ENCODE data around the gene MSANTD2. TPM values are rescaled to one million over a fixed set of nuclear protein-coding genes. Genes with fewer than 3 reads are reported as not detected.
A peak's percentile ranks its signal among the peaks of the same experiment; 100 is the strongest.

MSANTD2 gene
- 10 to 100 TPM in 4 of 5 experiments, 1 to 10 TPM in 1; 9.1 to 29.5 (median 14.4) TPM for total RNA-seq
- 1 to 10 TPM; 3.8 to 6.0 TPM for polyA plus RNA-seq
- total RNA-seq, result 13.9 reads per million, percentile 42 among the genes with 10 or more reads in this experiment

DNA sequence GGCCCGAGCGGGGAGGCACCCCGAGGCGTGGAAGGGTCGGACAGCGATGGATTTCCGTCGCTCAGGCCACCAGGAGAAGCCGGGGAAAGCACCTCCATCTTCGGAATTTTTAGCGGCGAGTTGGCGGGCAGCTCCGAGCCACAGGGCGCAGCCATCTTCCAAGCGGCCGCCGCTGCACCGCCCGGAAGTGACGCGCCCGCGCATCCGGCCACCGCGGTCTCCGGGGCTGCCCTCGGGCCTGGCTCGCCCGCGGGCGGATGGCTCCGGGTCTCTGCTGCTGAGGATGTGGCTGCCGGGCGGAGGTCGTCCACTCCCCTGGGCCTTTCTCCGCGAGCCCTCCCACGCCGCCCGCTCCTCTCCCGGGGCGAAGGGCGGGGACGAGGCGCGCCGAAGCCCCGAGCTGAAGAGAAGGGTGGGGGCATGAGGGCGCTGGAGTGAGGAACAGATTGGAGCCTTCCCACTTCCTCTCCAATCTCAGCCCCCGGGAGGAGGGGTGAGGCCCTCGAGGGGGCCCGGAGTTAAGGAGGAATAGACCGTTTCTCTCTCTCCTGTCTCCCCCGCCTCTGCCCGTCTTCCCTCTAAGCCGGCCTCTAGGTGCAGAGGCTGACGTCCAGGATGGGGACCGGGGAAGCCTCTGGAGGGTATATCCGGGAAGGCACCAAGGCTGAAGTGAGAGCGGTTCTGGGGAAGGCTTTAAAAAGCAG, at the start of gene MSANTD2:
Gene MSANTD2 (minus strand): TSS at position 181 of the 704 bp plus-strand sequence. CDS start 26 bp downstream, at position 155.
- peaks cover 8 to 14% of the 10 kb centered on the region in 2 donors for H3K4me1 ChIP-seq (ENCODE audit: control insufficient read depth in 2 of 2, insufficient read depth in 2 of 2, low read length in 2 of 2)
- Mint-ChIP-seq H3K27me3 (peaks cover 0 to 24% (median 0%) of the 10 kb centered on the region in 5 donors), H3K36me3 (peaks cover 0 to 7% (median 5%) of the 10 kb centered on the region in 5 donors), H3K27ac (peak within 1 kb of the TSS; percentile 88 to 98 (median 94)), H3K4me3 (peak within 1 kb of the TSS; percentile 88 to 97 (median 96)), H3K4me1 (peaks cover 13 to 38% (median 32%) of the 10 kb centered on the region in 7 donors), H3K9me3 (no peaks in the 10 kb centered on the region)
- intact Hi-C loops (cut with micrococcal nuclease), result loop anchor here (1.0 to 2.0 kb wide), 14 partner anchors 37 to 768 kb away; partner anchors contain the start of genes CCDC15 (in 2 of the 2), SIAE (in 2 of the 2), SPA17 (in 2 of the 2) and EI24 (in 1 of the 2)
- H3K27ac ChIP-seq (ENCODE audit: low read depth, low read length), result peak within 1 kb of the TSS; percentile 93
- ChIA-PET POLR2A (interaction anchor here (0.7 to 5.1 kb wide), 11 partner anchors 13 to 178 kb away, joined by 3 to 29 read pairs (median 5); partner anchors contain the start of genes CCDC15, SIAE, SPA17 and TBRG1), CTCF (interaction anchor here (0.9 to 2.1 kb wide), 9 partner anchors 11 to 130 kb away, joined by 3 to 20 read pairs (median 5); no protein-coding TSS in a partner anchor)
- H3K9me3 ChIP-seq (ENCODE audit: control insufficient read depth in 2 of 3, low read length in 3 of 3), result no peaks in the 10 kb centered on the region
- H3K4me3 ChIP-seq (ENCODE audit: low read length), result peak within 1 kb of the TSS; percentile 71
- ATAC-seq, result peak; percentile 92
- DNase-seq, result peak; percentile 65 to 89 (median 73)
- no peaks in the 10 kb centered on the region for H3K27me3 ChIP-seq (ENCODE audit: control insufficient read depth in 2 of 2, insufficient read depth in 2 of 2, low read length in 2 of 2)
- peaks cover 0 to 3% (median 0%) of the 10 kb centered on the region in 3 experiments for H3K36me3 ChIP-seq (ENCODE audit: control insufficient read depth in 2 of 3, insufficient read depth in 3 of 3, low read length in 3 of 3)

DNA sequence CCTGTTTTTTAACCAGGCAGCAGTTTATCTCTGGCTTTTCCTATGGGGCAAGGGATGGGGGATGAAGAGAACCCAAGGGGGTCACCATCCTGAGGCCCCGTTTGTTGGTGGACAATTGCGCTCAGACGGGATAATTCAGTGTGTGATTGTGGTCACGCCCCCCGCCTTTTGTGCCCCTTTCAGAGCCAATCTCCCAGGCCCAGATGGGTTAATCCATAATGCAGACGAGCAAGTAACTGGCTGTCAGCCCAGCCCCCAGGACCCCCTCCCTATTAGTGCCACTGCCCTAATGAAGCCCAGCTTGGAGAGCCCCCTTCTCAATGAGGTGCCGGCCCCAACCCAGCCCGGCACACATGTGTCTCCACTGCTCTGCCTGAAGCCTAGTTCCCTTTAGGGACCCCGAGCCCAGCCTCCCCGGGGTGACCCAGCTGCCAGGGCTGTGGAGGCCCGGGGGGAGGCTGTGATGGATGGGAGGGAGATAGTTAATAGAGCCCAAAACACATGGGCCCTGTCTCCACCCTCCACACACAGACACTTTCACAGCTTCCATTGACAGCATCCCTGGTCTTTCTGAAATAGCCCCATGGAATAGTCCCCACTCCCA, 46.0 kb upstream of the MSANTD2 start:
- Mint-ChIP-seq H3K27ac (no peak overlapping the region), H3K4me3 (no peak overlapping the region), H3K9me3 (peaks cover 0 to 4% (median 0%) of the 10 kb centered on the region in 11 donors), H3K36me3 (no peaks in the 10 kb centered on the region), H3K27me3 (peaks cover 88 to 99% (median 90%) of the 10 kb centered on the region in 5 donors), H3K4me1 (peaks cover 0 to 14% (median 2%) of the 10 kb centered on the region in 7 donors)
- Histone ChIP-seq H3K27me3 (ENCODE audit: control insufficient read depth in 2 of 2, insufficient read depth in 2 of 2, low read length in 2 of 2) (peaks cover 15 to 16% of the 10 kb centered on the region in 2 donors), H3K4me3 (ENCODE audit: low read length) (no peak overlapping the region), H3K4me1 (ENCODE audit: control insufficient read depth in 2 of 2, insufficient read depth in 2 of 2, low read length in 2 of 2) (no peaks in the 10 kb centered on the region), H3K36me3 (ENCODE audit: control insufficient read depth in 2 of 3, insufficient read depth in 3 of 3, low read length in 3 of 3) (no peaks in the 10 kb centered on the region), H3K27ac (ENCODE audit: low read depth, low read length) (no peak overlapping the region), H3K9me3 (ENCODE audit: control insufficient read depth in 2 of 3, low read length in 3 of 3) (no peaks in the 10 kb centered on the region)
- no peak for ATAC-seq
- ChIA-PET POLR2A (no interaction called here), CTCF (interaction anchor here (0.7 kb wide), 1 partner anchor 8 kb away, joined by 5 read pairs; no protein-coding TSS in a partner anchor)
- intact Hi-C loops (cut with micrococcal nuclease), result no loop called here
- DNase-seq, result no peak

DNA sequence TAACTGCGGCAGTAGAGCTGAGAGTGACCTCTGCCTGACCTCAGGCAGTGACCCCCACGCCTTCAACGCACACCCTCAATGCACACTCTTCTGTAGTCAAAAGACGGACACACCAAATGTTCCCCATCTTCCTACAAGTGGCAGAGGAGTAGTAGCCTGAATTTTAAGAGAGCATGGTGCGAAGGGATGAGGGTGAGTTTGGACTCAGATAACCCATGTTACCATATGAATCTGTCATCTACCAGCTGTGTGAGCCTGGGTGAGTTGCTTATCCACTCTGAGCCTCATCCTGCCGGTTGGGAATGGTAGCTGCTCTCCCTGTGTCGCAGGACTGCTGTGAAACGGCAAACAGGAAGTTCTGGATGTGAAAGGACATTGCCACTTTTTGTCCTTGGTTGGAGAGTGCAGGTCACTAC, 44.5 kb upstream of the MSANTD2 start:
- Mint-ChIP-seq H3K27ac (no peak overlapping the region), H3K36me3 (no peaks in the 10 kb centered on the region), H3K9me3 (peaks cover 0 to 5% (median 0%) of the 10 kb centered on the region in 11 donors), H3K4me3 (peak overlapping the region in 1 of 10 donors; percentile 14), H3K27me3 (peaks cover 89 to 100% (median 92%) of the 10 kb centered on the region in 5 donors), H3K4me1 (peaks cover 3 to 21% (median 8%) of the 10 kb centered on the region in 7 donors)
- POLR2A ChIA-PET, result no interaction called here
- Histone ChIP-seq H3K4me3 (ENCODE audit: low read length) (no peak overlapping the region), H3K9me3 (ENCODE audit: control insufficient read depth in 2 of 3, low read length in 3 of 3) (no peaks in the 10 kb centered on the region), H3K27ac (ENCODE audit: low read depth, low read length) (no peak overlapping the region), H3K27me3 (ENCODE audit: control insufficient read depth in 2 of 2, insufficient read depth in 2 of 2, low read length in 2 of 2) (peaks cover 16 to 22% of the 10 kb centered on the region in 2 donors), H3K4me1 (ENCODE audit: control insufficient read depth in 2 of 2, insufficient read depth in 2 of 2, low read length in 2 of 2) (no peaks in the 10 kb centered on the region), H3K36me3 (ENCODE audit: control insufficient read depth in 2 of 3, insufficient read depth in 3 of 3, low read length in 3 of 3) (no peaks in the 10 kb centered on the region)
- DNase-seq, result no peak
- intact Hi-C loops (cut with micrococcal nuclease), result no loop called here
- CTCF ChIA-PET, result interaction anchor here (1.5 kb wide), 1 partner anchor 176 kb away, joined by 3 read pairs; no protein-coding TSS in a partner anchor
- ATAC-seq, result no peak

DNA sequence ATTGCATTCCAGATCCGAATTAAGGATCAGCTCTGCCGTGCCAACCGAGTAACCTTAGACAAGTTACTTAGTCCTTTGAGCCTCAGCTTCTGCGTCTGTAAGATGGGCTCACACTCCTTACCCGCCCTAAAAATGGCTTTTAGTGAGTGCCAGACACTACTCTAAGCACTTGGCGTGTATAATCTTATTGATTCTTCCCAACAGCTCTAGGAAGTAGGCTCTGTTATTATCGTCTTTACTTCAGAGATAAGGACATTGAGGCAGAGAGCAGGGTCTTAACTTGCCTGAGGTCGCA, 43.4 kb upstream of the MSANTD2 start:
- H3K4me3 Mint-ChIP-seq, result peak overlapping the region in 1 of 10 donors; percentile 16
- H3K9me3 Mint-ChIP-seq, result peaks cover 0 to 5% (median 0%) of the 10 kb centered on the region in 11 donors
- ATAC-seq (no peak), DNase-seq (no peak)
- ChIA-PET CTCF (interaction anchor here (1.5 kb wide), 1 partner anchor 175 kb away, joined by 3 read pairs; no protein-coding TSS in a partner anchor), POLR2A (no interaction called here)
- H3K4me1 Mint-ChIP-seq, result peaks cover 3 to 21% (median 8%) of the 10 kb centered on the region in 7 donors
- Histone ChIP-seq H3K27me3 (ENCODE audit: control insufficient read depth in 2 of 2, insufficient read depth in 2 of 2, low read length in 2 of 2) (peaks cover 14 to 31% of the 10 kb centered on the region in 2 donors), H3K4me3 (ENCODE audit: low read length) (no peak overlapping the region), H3K4me1 (ENCODE audit: control insufficient read depth in 2 of 2, insufficient read depth in 2 of 2, low read length in 2 of 2) (no peaks in the 10 kb centered on the region), H3K27ac (ENCODE audit: low read depth, low read length) (no peak overlapping the region), H3K9me3 (ENCODE audit: control insufficient read depth in 2 of 3, low read length in 3 of 3) (no peaks in the 10 kb centered on the region), H3K36me3 (ENCODE audit: control insufficient read depth in 2 of 3, insufficient read depth in 3 of 3, low read length in 3 of 3) (no peaks in the 10 kb centered on the region)
- H3K27ac Mint-ChIP-seq, result no peak overlapping the region
- peaks cover 85 to 95% (median 89%) of the 10 kb centered on the region in 5 donors for H3K27me3 Mint-ChIP-seq
- intact Hi-C loops (cut with micrococcal nuclease), result loop anchor here in 1 of 2 donors (2.0 kb wide), 1 partner anchor 23 kb away; no protein-coding TSS in a partner anchor
- H3K36me3 Mint-ChIP-seq, result no peaks in the 10 kb centered on the region

DNA sequence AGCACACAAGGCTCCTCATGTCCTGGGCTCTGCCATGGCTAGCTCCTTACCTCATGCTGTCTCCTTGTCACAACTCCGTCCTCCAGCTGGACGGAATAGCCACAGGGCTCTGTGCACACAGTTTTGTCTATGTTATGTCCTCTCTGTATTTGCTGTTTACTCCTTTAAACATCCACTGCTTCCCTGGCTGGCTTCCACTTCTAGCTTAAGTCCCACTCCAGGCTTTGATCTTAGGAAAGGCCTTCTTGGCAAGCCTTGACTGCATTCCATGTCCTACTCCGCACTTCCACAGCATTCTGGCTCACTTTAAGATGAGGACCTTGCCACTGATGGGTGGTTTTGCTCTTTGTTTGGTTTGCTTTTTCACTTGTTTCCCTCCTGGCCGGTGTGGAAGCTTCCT, 42.1 kb upstream of the MSANTD2 start:
- H3K27me3 ChIP-seq (ENCODE audit: control insufficient read depth in 2 of 2, insufficient read depth in 2 of 2, low read length in 2 of 2), result peaks cover 22 to 34% of the 10 kb centered on the region in 2 donors
- peaks cover 0 to 5% (median 0%) of the 10 kb centered on the region in 11 donors for H3K9me3 Mint-ChIP-seq
- H3K4me1 Mint-ChIP-seq, result peaks cover 4 to 26% (median 9%) of the 10 kb centered on the region in 7 donors
- peaks cover 79 to 95% (median 87%) of the 10 kb centered on the region in 5 donors for H3K27me3 Mint-ChIP-seq
- DNase-seq, result no peak
- no peak overlapping the region for H3K4me3 Mint-ChIP-seq
- H3K27ac Mint-ChIP-seq, result no peak overlapping the region
- ChIA-PET CTCF (interaction anchor here (0.7 kb wide), 1 partner anchor 42 kb away, joined by 3 read pairs; the partner anchor contains the start of gene MSANTD2), POLR2A (no interaction called here)
- H3K4me3 ChIP-seq (ENCODE audit: low read length), result no peak overlapping the region
- H3K4me1 ChIP-seq (ENCODE audit: control insufficient read depth in 2 of 2, insufficient read depth in 2 of 2, low read length in 2 of 2), result no peaks in the 10 kb centered on the region
- H3K36me3 Mint-ChIP-seq, result no peaks in the 10 kb centered on the region
- no peaks in the 10 kb centered on the region for H3K36me3 ChIP-seq (ENCODE audit: control insufficient read depth in 2 of 3, insufficient read depth in 3 of 3, low read length in 3 of 3)
- no peak for ATAC-seq
- no peak overlapping the region for H3K27ac ChIP-seq (ENCODE audit: low read depth, low read length)
- intact Hi-C loops (cut with micrococcal nuclease), result loop anchor here in 1 of 2 donors (2.0 kb wide), 1 partner anchor 24 kb away; no protein-coding TSS in a partner anchor
- no peaks in the 10 kb centered on the region for H3K9me3 ChIP-seq (ENCODE audit: control insufficient read depth in 2 of 3, low read length in 3 of 3)

DNA sequence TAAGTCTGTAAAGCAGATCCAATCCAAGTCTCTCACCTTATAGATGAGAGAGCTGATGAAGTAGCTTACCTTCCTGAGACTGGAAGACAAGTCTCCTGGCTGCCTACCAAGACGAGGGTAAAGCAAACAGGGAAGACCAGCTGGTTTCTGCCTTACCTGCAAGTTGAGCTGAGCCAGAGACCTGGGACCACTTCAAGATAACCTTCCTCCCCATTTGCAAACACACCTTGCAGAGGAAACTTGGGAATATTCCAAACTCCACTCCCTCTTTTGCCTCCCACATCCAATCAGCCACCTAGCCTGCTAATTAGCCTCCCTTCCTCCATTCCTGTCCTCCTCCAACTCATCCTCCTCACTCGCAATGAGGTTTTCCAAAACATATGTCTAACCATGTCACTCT, 41.6 kb upstream of the MSANTD2 start:
- no peak overlapping the region for H3K27ac Mint-ChIP-seq
- peaks cover 75 to 95% (median 87%) of the 10 kb centered on the region in 5 donors for H3K27me3 Mint-ChIP-seq
- no peaks in the 10 kb centered on the region for H3K36me3 Mint-ChIP-seq
- ChIA-PET POLR2A (no interaction called here), CTCF (interaction anchor here (0.5 to 0.7 kb wide), 2 partner anchors 41 to 197 kb away, joined by 3 read pairs; partner anchors contain the start of gene MSANTD2)
- no peaks in the 10 kb centered on the region for H3K4me1 ChIP-seq (ENCODE audit: control insufficient read depth in 2 of 2, insufficient read depth in 2 of 2, low read length in 2 of 2)
- no peak for DNase-seq
- H3K9me3 Mint-ChIP-seq, result peaks cover 0 to 5% (median 0%) of the 10 kb centered on the region in 11 donors
- intact Hi-C loops (cut with micrococcal nuclease), result loop anchor here in 1 of 2 donors (2.0 kb wide), 1 partner anchor 25 kb away; no protein-coding TSS in a partner anchor
- H3K27ac ChIP-seq (ENCODE audit: low read depth, low read length), result no peak overlapping the region
- no peak overlapping the region for H3K4me3 Mint-ChIP-seq
- H3K36me3 ChIP-seq (ENCODE audit: control insufficient read depth in 2 of 3, insufficient read depth in 3 of 3, low read length in 3 of 3), result no peaks in the 10 kb centered on the region
- H3K27me3 ChIP-seq (ENCODE audit: control insufficient read depth in 2 of 2, insufficient read depth in 2 of 2, low read length in 2 of 2), result peaks cover 22 to 34% of the 10 kb centered on the region in 2 donors
- H3K9me3 ChIP-seq (ENCODE audit: control insufficient read depth in 2 of 3, low read length in 3 of 3), result no peaks in the 10 kb centered on the region
- no peak overlapping the region for H3K4me3 ChIP-seq (ENCODE audit: low read length)
- no peak for ATAC-seq
- peaks cover 4 to 31% (median 14%) of the 10 kb centered on the region in 7 donors for H3K4me1 Mint-ChIP-seq
